GM10248 (cell line): ENCODE results near the gene NHERF2.

ENCODE experiments used
- CTCF ChIA-PET: fragments of 300-600 bp; sonication (Branson Sonifier 250); formaldehyde crosslinking; extraction: SDS; loops from one replicate; lab custom pipeline; 2021; ENCODE audit warnings: antibody characterized with exemption; lab: Yijun Ruan, JAX
- POLR2A ChIA-PET: fragments of 350-650 bp; sonication (Branson Sonifier 250); formaldehyde crosslinking; extraction: SDS; loops from one replicate; lab custom pipeline; 2020; ENCODE audit warnings: antibody characterized with exemption; lab: Yijun Ruan, JAX
- DNase-seq: peaks from one replicate; pipeline ENCODE4 v3.0.0; 2012; ENCODE audit errors: extremely low spot score
- CTCF ChIP-seq: IDR thresholded peaks from 2 replicates; pipeline ENCODE4 v1.5.1; 2012; ENCODE audit warnings: mild to moderate bottlenecking, low read depth; ENCODE audit errors: extremely low read depth, missing control alignments, control extremely low read depth

Gene NHERF2

GRCh38 chr16:2003827-2004641, 22.7 kb upstream of the NHERF2 start:
- peak; percentile 93 for DNase-seq
- CTCF ChIA-PET, result interaction anchor here (0.6 to 6.2 kb wide), 29 partner anchors 9 to 483 kb away, joined by 3 to 63 read pairs (median 5); partner anchors contain the start of genes ECI1, GFER, NOXO1 and NTHL1
- TF ChIP-seq CTCF, result peak; percentile 90
- POLR2A ChIA-PET, result interaction anchor here (1.1 to 1.8 kb wide), 2 partner anchors 39 to 151 kb away, joined by 5 to 12 read pairs; partner anchors contain the start of genes RPS2 and TRAF7

GRCh38 chr16:2004795-2005517, 21.7 kb upstream of the NHERF2 start:
- no peak for TF ChIP-seq CTCF
- POLR2A ChIA-PET, result interaction anchor here (1.8 kb wide), 1 partner anchor 150 kb away, joined by 12 read pairs; the partner anchor contains the start of gene TRAF7
- CTCF ChIA-PET, result interaction anchor here (0.9 to 6.2 kb wide), 15 partner anchors 8 to 482 kb away, joined by 3 to 63 read pairs (median 12); partner anchors contain the start of genes GFER, PKD1, RAB26 and SYNGR3
- no peak for DNase-seq

GRCh38 chr16:2005646-2006045, 21.1 kb upstream of the NHERF2 start:
- CTCF ChIA-PET, result interaction anchor here (1.3 to 6.2 kb wide), 7 partner anchors 9 to 147 kb away, joined by 3 to 63 read pairs (median 30); partner anchors contain the start of genes GFER, SYNGR3 and TRAF7
- POLR2A ChIA-PET, result interaction anchor here (0.7 kb wide), 1 partner anchor 227 kb away, joined by 3 read pairs; no protein-coding TSS in a partner anchor
- TF ChIP-seq CTCF, result no peak
- DNase-seq, result no peak

- POLR2A ChIA-PET, result interaction anchor here (0.7 kb wide), 1 partner anchor 226 kb away, joined by 3 read pairs; no protein-coding TSS in a partner anchor
- no peak for DNase-seq
- TF ChIP-seq CTCF, result no peak
- CTCF ChIA-PET, result interaction anchor here (1.5 to 6.2 kb wide), 4 partner anchors 13 to 147 kb away, joined by 3 to 63 read pairs (median 49); partner anchors contain the start of genes SYNGR3 and TRAF7
These were observed 20.4 kb upstream of the NHERF2 start for GRCh38 chr16:2006317-2006716.

DNA sequence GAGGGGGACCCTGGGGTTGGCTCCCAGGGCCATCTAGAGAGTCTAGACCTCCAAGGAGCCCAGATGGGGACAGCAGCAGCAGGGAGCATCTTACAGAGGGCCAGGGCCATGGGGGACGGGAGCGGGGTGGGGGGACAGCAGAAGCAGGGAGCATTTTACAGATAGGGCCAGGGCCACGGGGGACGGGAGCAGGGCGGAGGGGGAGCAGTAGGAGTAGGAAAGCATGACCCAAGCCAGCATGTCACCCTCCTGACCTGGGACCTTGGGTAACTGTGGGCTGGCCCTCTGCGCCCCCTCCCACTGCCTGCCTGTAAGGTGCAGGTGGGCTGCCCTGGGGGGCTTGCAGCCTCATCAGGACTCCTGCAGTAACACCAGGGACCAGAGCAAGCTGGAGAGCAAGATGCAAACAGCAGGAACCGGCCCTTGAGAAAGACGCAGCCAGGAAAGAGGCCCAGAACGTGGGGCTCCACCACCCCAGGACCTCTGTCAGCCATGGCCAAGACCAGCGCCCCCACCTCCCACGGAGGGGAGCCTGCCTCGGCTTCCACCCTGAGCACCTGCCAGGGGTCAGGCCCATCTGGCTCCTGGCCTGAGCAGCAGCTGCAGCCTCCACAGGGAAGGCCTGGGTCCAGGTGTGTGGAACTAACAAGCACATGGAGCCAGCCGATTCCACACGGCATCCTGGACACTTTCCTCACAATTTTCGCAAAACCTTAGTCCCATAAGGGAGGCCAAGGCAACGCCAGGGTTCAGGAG, 19.4 kb upstream of the NHERF2 start:
- no peak for TF ChIP-seq CTCF
- DNase-seq, result no peak
- ChIA-PET CTCF (interaction anchor here (0.8 to 1.9 kb wide), 3 partner anchors 11 to 188 kb away, joined by 3 to 4 read pairs (median 4); no protein-coding TSS in a partner anchor), POLR2A (interaction anchor here (2.8 kb wide), 1 partner anchor 148 kb away, joined by 13 read pairs; the partner anchor contains the start of gene TRAF7)
